CD4-positive, alpha-beta T cell treated with Interleukin-12 subunit alpha and Interleukin-12 subunit beta, for 1 hour (primary cell): ENCODE data around the gene ABCG1.

ENCODE experiments used
- DNase-seq: peaks from one replicate; pipeline ENCODE4 v3.0.0-alpha.2; 2020

Gene ABCG1

DNA sequence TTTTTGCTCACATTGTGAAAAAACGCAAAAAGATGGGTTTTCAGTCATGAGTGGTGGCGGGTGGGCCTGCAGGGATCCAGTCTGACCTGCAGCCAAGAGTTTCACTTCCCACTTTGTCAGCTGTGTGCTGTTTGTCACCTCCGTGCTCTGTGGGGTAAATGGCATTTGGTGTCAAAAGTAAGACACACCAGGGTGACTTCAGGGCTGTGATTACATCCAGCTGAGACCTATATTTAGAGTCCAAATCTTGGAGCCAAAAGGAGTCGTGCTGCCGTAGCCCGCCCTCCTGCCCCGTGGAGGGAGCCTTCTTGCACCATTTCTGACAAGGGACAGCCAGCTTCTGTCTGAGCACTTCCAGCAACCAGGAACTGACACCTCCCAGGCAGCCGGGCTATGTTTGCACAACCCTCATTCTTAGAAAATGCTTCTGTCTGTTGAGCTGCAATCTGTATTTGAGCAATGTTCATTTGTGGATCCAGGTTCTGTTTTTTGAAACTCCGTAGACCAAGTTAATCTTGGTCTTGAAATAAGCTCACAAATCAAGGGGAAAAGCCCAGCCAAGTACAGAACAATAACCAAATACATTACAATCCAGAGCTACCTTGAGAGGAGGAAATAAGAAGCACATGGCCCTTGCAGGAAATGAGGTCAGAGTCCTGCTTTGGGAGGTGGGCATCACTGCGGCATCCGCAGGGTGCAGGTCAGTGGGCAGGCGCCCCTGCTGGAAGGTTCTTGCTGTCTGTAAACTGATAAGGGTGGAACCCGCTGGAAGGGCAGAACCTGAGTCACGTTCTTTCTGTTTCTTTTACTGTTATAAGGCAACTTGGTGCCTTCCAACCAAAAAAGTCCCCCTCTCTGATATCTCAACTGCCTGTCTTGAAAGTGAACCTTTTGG, 14.4 kb downstream of the ABCG1 start:
- DNase-seq: peak; percentile 90

GRCh38 chr21:42234041-42234440, 15.1 kb downstream of the ABCG1 start:
- DNase-seq: no peak

GRCh38 chr21:42234464-42235241, 15.7 kb downstream of the ABCG1 start:
- DNase-seq: peak; percentile 90

DNA sequence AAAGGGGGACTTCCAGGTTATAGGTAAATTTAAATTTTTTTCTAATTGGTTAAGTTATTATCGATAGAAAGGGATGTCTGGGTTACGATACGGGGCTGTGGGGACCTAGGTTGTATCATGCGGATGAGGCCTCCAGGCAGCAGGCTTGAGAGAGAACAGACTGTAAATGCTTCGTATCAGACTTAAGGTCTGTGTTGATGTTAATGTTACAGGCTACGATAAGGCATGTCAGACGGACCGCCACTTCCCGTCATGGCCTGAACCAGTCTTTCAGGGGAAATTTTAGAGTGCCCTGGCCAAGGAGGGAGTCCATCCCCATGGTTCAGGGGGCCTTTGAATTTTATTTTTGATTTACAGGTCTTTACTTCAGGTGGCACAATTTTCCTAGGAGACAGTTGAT, 16.7 kb downstream of the ABCG1 start:
- DNase-seq: no peak

- DNase-seq: no peak
Measured at GRCh38 chr21:42236014-42236413, 17.1 kb downstream of the ABCG1 start.

- DNase-seq: peak; percentile 37
Measured at GRCh38 chr21:42236693-42237092, 17.8 kb downstream of the ABCG1 start.

DNA sequence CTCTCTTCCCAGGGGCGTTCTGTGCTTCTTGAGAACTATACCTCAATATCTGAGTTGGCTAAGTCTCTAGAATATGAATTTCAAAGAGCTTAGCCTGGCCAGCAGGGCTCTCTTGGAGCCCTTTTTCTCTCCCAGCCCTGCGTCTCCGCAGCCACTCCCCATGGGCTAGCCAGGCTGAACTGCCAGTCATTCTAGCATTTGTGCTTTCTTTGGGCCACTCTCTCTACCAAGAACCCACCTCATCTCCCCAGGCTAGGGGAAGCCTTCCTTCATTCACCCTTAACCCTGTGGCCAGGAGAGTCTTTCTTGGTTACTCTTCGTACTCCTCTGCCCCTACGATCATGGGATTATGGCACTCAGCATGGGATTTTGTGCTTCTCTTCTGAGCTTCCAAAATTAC, 18.2 kb downstream of the ABCG1 start:
- DNase-seq: no peak

GRCh38 chr21:42237577-42237976, 18.6 kb downstream of the ABCG1 start:
- peak; percentile 41 for DNase-seq

DNA sequence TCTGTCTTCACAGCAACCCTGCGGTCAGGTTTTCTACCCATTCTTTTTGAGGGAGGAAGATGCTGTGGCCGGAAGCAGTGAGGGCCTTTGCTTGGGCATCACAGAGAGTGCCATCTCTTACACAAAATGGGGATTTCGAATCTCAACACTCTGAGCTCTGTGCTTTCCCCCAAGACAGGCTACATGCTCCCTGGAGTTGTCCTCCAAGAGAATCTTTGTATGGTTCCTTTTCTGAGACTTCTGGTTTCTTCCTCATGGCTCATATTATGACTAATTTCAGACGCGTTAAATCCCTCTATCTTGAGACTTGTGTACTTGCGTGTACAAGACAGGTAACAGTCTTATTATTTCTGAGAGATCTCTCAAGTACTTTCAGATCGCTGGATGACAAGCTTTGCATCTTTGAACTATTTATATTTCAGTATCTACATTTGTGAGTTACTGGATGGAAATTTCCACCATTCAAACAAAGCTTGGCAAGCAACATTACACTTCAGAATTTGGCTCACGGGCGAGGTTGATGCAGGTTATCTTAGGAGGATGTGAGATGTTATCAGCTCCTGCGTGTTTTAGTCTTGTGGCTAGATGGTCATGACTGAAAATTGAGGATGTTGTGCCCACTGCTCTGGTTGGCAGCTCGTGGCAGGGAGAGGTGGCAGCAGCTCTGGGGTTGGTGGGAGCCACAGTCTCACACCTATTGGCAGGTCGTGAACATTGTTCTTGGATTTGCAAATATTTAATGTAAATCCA, 19.4 kb downstream of the ABCG1 start:
- peak; percentile 80 for DNase-seq

DNA sequence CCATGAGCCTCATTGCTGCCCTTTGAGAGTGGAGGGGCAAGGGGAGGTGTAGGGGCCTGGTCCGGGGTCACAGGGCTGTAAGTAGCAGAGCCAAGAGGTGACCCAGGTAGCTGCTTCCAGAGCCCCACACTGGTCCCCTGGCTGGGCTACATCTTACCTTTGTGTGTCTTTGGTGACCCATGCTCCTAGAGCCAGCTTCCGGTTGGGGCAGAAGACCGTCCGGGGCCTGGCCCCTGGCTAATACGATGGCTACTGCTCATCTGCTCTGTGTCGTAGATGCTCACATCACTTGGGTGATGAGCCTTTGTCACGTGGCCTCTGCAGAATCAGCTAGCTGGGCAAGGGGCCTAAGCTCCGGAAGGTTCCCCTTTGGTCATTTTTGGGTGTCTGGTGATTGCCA, 20.6 kb downstream of the ABCG1 start:
- no peak for DNase-seq

DNA sequence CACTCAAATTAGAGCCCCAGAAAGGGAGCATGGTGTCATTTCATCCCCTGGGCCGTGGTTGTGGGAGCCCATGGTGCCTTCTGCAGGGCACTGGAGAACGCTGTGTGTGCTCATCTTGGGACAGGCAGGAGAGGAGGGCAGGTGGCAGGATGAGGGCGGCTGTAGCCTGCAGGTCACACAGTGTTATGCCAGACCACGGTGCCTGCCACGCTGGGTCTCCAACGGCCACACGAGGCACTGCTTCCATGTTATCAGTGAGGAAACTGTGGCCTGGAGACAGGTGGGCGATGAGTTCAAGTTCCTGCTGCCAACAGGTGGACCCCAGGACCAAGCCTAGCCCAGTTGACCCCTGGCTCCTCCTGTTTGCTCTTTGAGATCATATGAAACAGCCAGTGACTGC, 21.0 kb downstream of the ABCG1 start:
- DNase-seq: no peak

DNA sequence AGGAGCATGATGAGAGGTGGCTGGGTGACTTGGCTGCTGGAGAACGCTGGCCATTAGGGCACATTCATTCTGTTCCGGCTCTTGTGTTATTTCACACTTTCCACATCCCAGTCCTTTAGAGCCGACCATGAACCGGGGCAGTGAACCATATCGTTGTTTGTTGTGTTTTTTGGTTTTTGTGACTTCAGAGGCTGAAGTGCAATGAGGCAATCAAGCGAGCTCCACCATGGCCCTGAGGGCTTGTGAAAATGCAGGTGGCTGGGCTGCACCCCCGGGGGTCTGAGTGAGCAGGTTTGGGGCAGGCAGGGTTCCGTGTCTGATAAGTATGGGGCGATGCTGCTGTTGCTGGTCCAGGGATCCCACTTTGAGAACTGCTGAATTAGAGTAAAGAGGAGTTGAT, 23.7 kb downstream of the ABCG1 start:
- no peak for DNase-seq

DNA sequence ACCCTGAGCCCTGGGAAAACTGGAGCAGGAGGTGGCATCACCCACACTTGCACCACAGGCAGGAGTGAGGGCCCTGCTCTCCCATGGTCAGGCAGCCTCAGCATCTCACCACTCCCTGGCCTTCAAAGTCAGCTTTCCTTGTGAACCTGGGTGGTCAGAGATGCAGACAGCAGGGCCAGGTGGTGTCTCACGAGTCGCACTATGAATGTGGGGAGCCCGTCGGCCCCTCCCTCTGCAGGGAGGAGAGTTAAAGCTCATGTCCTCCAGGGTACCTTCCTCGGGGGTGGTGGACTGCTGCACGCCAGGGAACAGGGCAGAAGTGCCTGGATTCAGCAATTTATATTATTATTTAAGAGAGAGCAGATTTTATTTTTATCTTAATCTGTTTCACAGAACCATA, 24.1 kb downstream of the ABCG1 start:
- DNase-seq: no peak

DNA sequence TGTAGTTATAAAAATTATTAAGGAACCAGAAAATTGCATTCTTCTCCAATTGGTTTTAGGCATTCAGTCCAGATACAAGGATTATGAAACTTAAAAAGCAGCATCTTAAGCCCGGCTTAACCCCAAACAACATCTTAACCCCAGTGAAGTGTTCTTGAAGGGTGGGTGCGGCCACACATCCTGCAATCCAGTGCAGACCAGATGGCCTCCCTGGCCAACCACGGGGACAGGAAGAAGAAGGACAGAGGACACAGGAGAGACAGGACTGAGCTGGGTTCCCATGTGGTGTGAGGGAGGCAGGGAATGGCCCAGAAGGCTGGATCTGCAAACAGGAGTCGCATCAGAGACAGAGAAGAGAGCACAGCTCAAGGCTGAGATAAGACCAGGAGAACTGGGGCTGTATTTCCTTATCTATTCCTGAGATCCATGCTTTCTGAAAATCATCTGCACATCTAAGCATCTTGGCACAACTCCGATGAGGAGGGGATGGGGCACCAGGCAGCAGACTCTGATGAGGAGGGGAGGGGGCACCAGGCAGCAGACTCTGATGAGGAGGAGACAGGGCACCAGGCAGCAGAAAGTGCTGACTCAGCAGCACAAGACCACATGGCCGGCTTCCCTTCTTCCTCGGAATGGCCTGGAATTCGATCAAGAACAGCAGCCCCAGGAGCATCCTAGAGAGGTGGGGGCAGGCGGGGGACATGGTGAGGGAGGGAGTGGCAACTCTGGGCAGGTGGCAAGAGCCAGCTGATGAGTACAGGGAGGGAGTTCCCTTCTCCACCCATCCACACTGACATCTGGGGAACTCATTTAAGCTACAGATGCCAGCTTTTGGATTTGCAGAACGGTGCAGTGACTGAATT, 26.6 kb downstream of the ABCG1 start:
- DNase-seq: no peak

GRCh38 chr21:42247716-42248115, 28.8 kb downstream of the ABCG1 start:
- DNase-seq: no peak

- DNase-seq: no peak
Measured at GRCh38 chr21:42248241-42248640, 29.3 kb downstream of the ABCG1 start.

DNA sequence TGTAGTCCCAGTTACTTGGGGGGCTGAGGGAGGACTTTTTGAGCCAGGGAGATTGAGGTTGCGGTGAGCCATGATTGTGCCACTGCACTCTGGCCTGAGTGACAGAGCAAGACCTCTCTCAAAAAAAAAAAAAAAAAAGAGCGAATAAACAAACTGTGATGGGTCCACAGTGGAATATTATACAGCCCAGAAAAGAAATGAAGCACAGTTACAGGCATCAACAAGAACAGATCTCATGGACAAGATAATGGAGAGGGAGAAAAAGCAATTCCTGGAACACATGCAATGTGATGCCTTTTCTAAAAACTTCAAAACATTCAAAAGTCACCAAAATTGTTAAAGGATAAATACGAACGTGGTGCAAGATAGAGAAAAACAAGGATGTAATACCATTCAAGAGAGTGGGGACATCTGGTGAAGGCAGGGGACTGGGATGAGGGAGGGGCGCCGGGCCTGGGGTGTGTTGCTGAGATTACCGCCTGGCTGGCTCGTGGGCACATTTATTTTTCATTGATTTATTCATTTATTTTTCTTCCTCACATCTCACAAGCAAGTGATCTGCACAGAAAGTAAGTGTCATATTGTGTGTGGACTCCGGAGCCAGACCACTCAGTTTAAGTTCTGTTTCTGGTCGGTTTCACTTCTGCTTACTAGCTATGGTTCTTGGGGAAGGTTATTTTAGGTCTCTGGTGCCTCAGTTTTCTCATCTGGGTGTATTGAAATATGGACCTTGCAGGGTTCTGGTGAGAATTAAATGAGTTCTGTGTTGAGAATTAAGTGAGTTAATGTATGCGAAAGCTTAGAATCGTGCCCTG, 30.1 kb downstream of the ABCG1 start:
- no peak for DNase-seq

GRCh38 chr21:42250422-42251403, 31.8 kb downstream of the ABCG1 start:
- no peak for DNase-seq

- DNase-seq: no peak
Measured at GRCh38 chr21:42251654-42252324, 32.8 kb downstream of the ABCG1 start.

DNA sequence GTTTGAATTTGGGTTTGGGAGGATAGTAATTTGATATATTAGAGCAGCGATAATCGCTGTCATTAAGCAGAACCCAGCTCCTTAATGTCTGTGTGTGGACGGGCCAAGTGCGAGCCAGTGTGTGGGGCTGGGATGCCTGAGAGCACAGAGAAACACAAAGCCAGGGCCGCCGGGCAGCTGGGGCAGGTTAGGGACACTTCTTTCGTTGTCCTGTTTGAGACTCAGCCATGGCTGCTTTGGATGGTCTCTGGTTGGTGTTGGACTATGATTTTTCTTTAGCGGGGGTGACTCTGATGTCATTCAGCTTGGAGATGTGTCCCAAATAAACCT, 33.4 kb downstream of the ABCG1 start:
- DNase-seq: no peak
